ENCODE measurements around the gene KRTCAP3.
A peak's percentile ranks its signal among the peaks of the same experiment; 100 is the strongest.
"Not testable (repeated sequence)": the region's sequence is repeated elsewhere in the genome, so short reads cannot be mapped to it uniquely, and the experiment has no call there.

KRTCAP3 gene, protein sequence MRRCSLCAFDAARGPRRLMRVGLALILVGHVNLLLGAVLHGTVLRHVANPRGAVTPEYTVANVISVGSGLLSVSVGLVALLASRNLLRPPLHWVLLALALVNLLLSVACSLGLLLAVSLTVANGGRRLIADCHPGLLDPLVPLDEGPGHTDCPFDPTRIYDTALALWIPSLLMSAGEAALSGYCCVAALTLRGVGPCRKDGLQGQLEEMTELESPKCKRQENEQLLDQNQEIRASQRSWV

GRCh38 chr2:27441958-27442919, at the start of gene KRTCAP3:
TSS of gene KRTCAP3 (plus strand) at chr2:27442381. CDS start at chr2:27442413, 32 bp downstream.
- DNase-seq (ENCODE audit: low spot score) (no peak), FAIRE-seq (peak; percentile 9)

- no peak for DNase-seq (ENCODE audit: low spot score)
- FAIRE-seq: no peak
Observed at GRCh38 chr2:27393225-27393624, 49.0 kb upstream of the KRTCAP3 start.

DNA sequence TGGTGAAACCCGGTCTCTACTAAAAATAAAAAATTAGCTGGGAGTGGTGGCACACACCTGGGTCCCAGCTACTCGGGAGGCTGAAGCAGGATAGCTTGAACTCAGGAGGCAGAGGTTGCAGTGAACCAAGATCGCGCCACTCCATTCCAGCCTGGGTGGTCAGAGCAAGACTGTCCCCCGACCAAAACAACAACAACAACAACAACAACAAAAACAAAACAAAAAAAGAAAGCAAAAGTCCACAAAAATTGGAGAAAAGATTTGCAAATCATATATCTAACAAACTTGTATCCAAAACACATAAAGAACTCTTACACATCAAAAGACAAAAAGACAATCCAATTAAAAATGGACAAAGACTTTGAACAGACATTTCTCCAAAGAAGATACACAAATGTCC, 43.2 kb upstream of the KRTCAP3 start:
- FAIRE-seq: no peak
- DNase-seq (ENCODE audit: low spot score): no peak

GRCh38 chr2:27400348-27401135, 41.6 kb upstream of the KRTCAP3 start:
- no peak for DNase-seq (ENCODE audit: low spot score)
- FAIRE-seq: no peak

- peak; percentile 69 for DNase-seq (ENCODE audit: low spot score)
- FAIRE-seq: no peak
Observed at GRCh38 chr2:27407798-27408491, 34.2 kb upstream of the KRTCAP3 start.

GRCh38 chr2:27408601-27409320, 33.4 kb upstream of the KRTCAP3 start:
- FAIRE-seq (no peak), DNase-seq (ENCODE audit: low spot score) (peak; percentile 54)

DNA sequence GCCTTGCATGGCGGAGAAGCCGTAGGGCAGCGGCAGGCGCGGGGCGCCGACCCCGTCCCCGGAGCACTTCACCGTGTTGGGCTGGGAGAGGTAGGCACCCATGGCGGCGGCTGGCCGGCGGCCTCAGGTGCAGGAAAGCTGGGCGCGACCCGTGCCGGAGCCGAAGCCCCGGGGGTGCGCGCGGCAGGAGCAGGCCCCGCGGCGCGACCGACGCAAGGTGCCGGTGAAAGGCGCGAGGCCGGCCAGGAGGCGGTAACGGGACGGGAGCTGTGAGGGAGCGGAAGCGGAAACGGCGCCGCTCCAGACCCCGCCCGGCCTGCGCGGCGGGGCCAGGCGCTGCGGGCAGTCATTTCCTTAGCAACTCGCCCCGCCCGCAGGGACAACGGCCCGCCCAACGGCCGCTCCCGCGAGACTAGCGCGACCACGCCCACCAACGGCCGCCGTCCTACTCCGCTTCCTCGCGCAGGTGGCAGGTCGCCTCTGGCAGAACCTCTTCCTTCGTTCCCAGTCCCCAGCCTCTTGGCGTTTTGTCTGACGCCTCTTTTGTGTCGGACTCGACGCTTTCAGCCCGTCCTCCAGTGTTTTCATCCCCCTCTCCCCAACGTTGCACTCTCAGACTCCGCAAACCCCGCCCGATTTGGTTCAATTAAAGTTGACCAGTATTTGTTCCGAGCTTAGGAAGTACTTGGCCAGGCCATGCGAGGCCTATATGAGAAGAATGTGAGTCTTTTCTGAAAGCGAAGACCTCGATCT, 32.7 kb upstream of the KRTCAP3 start, which contains the start of gene PPM1G:
TSS of gene PPM1G (minus strand) at position 271 of the 753 bp plus-strand sequence. CDS start at position 102, 169 bp downstream.
- peak; percentile 99 for DNase-seq (ENCODE audit: low spot score)
- FAIRE-seq: peak; percentile 81

DNA sequence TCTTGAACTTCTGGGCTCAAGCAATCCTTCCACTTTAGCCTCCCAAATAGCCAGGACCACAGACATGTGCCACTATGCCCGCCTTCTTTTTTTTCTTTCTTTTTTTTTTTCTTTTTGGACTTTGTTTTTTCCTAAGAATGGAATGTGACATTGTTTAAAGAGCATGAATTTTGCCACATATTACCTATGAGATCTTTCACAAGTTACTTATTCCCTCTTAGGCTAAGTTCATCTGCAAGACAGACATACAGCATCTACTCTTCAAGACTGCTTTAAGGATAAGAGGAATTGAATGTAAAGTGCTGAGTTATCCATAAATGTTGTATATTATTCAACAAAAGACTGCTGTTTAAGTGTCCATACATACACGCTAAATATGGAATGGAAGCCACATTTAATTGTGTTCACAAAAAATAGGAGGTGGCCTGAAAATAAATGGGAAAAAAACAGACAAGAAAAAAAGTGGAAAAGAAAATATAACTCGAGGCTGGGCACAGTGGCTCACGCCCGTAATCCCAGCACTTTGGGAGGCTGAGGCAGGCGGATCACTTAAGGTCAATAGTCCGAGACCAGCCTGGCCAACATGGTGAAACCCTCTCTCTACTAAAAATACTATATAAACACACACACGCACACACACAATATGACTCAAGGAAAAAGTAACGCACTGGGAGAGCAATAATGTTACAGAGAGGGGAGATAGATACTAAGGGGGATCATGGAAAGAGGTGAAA, 29.6 kb upstream of the KRTCAP3 start:
- DNase-seq (ENCODE audit: low spot score): no peak
- FAIRE-seq: no peak

GRCh38 chr2:27416151-27416550, 26.0 kb upstream of the KRTCAP3 start:
- no peak for DNase-seq (ENCODE audit: low spot score)
- FAIRE-seq: no peak

DNA sequence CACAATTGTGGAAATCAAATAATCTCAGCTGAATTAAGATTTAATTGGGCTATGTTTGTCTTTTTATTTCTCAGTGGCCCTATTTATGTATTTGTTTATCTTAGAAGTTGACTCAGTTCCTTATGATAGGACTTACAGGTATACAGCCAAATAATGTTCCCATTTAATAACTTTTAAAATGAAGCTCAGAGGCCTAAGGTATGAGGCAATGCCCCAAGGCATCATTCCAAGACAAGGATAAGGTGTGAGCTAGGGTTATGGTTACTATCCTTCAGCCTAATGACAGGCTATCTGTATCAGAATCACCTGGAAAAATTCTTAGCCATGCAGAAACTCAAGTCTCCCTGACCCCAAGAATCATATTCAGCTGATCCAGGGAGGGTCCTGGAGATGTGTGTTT, 21.2 kb upstream of the KRTCAP3 start:
- DNase-seq (ENCODE audit: low spot score) (no peak), FAIRE-seq (no peak)

DNA sequence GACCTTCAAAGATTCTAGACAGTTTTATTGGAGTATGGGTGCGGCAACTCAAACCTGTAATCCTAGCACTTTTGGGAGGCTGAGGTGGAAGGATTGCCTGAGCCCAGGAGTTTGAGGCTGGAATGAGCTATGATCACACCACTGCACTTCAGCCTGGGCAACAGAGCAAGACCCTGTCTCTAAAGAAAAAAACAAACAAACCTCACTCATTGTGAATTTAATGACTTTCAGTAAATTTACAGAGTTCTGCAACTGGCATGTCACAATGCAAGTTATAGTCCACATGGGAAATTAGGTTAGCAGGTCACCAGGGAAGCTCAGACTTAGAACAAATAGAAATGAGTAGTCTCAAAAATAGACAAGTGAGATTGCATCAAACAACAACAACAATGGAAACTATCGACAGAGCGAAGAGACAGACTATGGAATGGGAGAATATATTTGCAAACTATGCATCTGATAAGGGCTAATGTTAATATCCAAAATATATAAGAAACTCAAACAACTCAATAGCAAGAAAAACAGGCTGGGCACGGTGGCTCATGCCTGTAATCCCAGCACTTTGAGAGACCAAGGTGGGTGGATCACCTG, 20.4 kb upstream of the KRTCAP3 start:
- FAIRE-seq (no peak), DNase-seq (ENCODE audit: low spot score) (no peak)

- FAIRE-seq (no peak), DNase-seq (ENCODE audit: low spot score) (no peak)
Observed at GRCh38 chr2:27422958-27423357, 19.2 kb upstream of the KRTCAP3 start.

DNA sequence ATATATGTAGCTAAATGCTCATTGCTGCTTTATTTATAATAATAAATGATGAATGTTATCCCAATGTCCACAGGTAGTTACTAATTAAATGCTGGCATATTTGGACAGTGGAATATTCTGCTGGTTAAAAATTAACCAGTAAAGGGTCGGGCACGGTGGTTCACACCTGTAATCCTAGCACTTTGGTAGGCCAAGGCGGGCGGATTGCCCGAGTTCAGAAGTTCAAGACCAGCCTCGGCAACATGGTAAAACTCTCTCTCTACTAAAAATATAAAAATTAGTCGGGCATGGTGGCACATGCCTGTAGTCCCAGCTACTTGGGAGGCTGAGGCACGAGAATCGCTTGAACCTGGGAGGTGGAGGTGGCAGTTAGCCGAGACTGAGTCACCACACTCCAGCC, 17.1 kb upstream of the KRTCAP3 start:
- DNase-seq (ENCODE audit: low spot score); FAIRE-seq: not testable (repeated sequence)

DNA sequence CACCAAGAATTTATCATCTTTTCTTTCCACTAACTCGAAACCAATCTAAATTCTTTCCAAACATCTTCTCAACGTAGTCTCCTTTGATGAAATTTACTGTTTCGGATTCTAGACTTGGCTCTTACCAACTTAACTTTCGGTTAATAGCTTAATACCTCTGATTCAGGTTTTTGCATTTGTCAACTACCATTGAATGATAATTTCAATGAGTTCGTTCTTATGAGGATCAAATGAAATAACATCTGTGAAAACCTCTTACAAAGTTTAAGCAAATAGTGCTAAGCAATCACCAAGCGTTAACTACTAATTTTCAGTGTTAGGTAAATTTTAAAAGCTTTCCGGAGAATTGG, 14.3 kb upstream of the KRTCAP3 start:
- DNase-seq (ENCODE audit: low spot score): no peak
- no peak for FAIRE-seq

DNA sequence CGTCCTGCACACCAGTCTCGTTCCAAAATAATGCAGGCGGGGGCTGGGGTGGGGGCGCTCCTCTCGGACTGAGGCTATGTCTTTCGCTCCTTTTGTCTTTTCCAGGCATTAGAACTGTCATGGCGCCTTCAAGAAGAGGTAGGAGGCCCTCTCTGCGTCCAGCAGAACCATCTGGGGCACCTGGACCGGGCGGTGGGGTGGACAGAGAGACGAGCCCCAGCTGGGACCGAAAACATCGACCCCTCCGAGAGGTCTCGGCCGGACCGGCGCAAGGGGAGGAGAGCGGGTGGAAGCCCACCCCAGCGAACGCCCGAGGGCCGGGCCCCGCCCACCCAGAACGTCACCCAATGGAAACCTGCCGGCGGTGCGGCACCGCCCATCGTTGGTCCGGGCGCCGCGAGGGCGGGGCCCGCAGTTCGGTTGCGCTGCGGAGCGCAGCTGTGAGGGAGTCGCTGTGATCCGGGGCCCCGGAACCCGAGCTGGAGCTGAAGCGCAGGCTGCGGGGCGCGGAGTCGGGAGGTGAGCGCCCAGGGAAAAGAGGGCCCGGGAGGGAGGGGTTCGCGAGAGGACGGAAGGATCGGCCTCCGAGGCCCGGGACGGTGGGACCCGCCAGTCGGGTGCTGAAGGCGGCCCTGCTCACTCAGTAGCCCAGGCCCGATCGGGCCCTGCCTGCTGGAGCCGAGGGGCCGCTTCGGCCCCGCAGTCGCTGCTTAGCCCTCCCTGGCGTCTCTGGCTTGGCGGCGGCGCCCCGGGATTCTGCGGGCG, 13.8 kb upstream of the KRTCAP3 start, which contains the start of gene NRBP1:
TSS of gene NRBP1 (plus strand) at position 419 of the 765 bp plus-strand sequence. CDS start 4,643 bp downstream, outside the sequence.
- DNase-seq (ENCODE audit: low spot score) (peak; percentile 98), FAIRE-seq (peak; percentile 56)

GRCh38 chr2:27428978-27429541, 13.1 kb upstream of the KRTCAP3 start:
- peak; percentile 98 for DNase-seq (ENCODE audit: low spot score)
- FAIRE-seq: peak; percentile 13

DNA sequence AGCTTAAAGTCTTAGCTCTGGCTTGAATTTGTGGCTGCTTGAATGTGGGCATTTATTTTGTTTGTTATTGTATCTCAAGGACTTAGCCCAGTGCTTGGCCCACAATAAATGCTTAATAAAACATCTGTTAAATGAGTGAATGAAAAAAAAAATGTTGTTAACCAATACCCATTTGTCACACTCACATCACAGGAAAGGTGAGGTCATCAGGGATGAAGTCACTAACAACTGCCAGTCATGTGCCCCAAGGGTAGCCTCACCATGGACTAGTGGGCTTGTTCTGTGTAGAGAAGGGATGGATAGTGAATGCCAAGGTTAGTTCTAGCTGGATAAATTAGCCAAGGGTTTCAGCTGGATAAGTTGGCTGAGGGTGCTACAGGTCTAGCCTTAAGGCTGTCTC, 10.8 kb upstream of the KRTCAP3 start:
- FAIRE-seq (no peak), DNase-seq (ENCODE audit: low spot score) (no peak)
